GM12878 (cell line): ENCODE data around the gene MAN2A2. TPM values are rescaled to one million over a fixed set of nuclear protein-coding genes. Genes with fewer than 3 reads are reported as not detected.

ENCODE experiments used
- ATAC-seq: fragments of 200-7000 bp; cut with Tn5 transposase; 3 replicates; pipeline ENCODE4 v1.9.1; 2020; ENCODE audit warnings: mild to moderate bottlenecking, moderate library complexity
- BruUV-seq: library from RNA; stranded (reverse); fragments of 400-500 nt; replicated peaks from 2 replicates; lab custom pipeline; 2021; lab: Mats Ljungman, UMichigan
- CTCF ChIA-PET: fragments of 300-600 bp; sonication (Branson Sonifier 250); formaldehyde crosslinking; extraction: SDS; loops from one replicate; lab custom pipeline; 2021; ENCODE audit warnings: inconsistent platforms; lab: Yijun Ruan, JAX
- POLR2A ChIA-PET: fragments of 350-600 bp; formaldehyde crosslinking; extraction: SDS; loops from one replicate; lab custom pipeline; 2021; ENCODE audit warnings: inconsistent platforms; lab: Charles Lee
- RAD21 ChIA-PET: fragments of 300-600 bp; sonication (Branson Sonifier 250); formaldehyde crosslinking; loops from one replicate; lab custom pipeline; 2023; ENCODE audit warnings: antibody characterized with exemption; ENCODE audit not compliant: unreplicated experiment; lab: Charles Lee
- SMC1A ChIA-PET: fragments of 300-600 bp; sonication (Branson Sonifier 250); formaldehyde crosslinking; loops from one replicate; lab custom pipeline; 2023; ENCODE audit not compliant: unreplicated experiment, uncharacterized antibody; lab: Charles Lee
- DNase-seq: peaks from one replicate; pipeline ENCODE4 v3.0.0-alpha.2; 2011; ENCODE audit warnings: low read depth, low spot score
- FAIRE-seq: peaks from 3 replicates; lab custom pipeline; 2011; peaks lifted over from hg19 to GRCh38; lab: Jason Lieb, UNC
- H2AFZ ChIP-seq: 2 replicates; pipeline ENCODE4 v1.6.0; 2011; ENCODE audit warnings: low read depth, low read length, control low read depth; ENCODE audit not compliant: control insufficient read depth
- H3K27ac ChIP-seq: 2 replicates; pipeline ENCODE4 v1.5.1; 2011; ENCODE audit warnings: control low read depth; ENCODE audit not compliant: control insufficient read depth, insufficient read depth
- H3K27me3 ChIP-seq, 2 experiments: replicated peaks in 1 of 2; 2 replicates each; pipeline versions ENCODE4 v1.6.0 to v1.6.1; 2011; ENCODE audit warnings: low read length in 1 of 2; ENCODE audit not compliant: control insufficient read depth in 2 of 2, insufficient read depth in 2 of 2
- H3K36me3 ChIP-seq, 2 experiments: 2 replicates each; pipeline ENCODE4 v1.5.1; 2011; ENCODE audit warnings: low read length in 1 of 2; ENCODE audit not compliant: control insufficient read depth in 2 of 2, insufficient read depth in 2 of 2
- H3K4me1 ChIP-seq: 2 replicates; pipeline ENCODE4 v1.6.1; 2011; ENCODE audit warnings: mild to moderate bottlenecking, low read length, moderate library complexity, mixed read lengths; ENCODE audit not compliant: control insufficient read depth, insufficient read depth
- H3K4me2 ChIP-seq: 2 replicates; pipeline ENCODE4 v1.6.0; 2011; ENCODE audit warnings: control low read depth; ENCODE audit not compliant: control insufficient read depth, insufficient read depth
- H3K4me3 ChIP-seq: fragments of 200-600 bp; sonication (generic); 2 replicates; pipeline ENCODE4 v1.5.1; 2016
- H3K79me2 ChIP-seq: 2 replicates; pipeline ENCODE4 v1.6.0; 2011; ENCODE audit warnings: low read length; ENCODE audit not compliant: control insufficient read depth, insufficient read depth
- H3K9ac ChIP-seq: 2 replicates; pipeline ENCODE4 v1.8.0; 2011; ENCODE audit warnings: low read length, control low read depth, mixed read lengths; ENCODE audit not compliant: control insufficient read depth, insufficient read depth
- H3K9me3 ChIP-seq: replicated peaks from 3 replicates; pipeline ENCODE4 v1.5.1; 2011; ENCODE audit warnings: mild to moderate bottlenecking, low read length; ENCODE audit not compliant: control insufficient read depth, insufficient read depth
- H4K20me1 ChIP-seq: 2 replicates; pipeline ENCODE4 v1.6.0; 2011; ENCODE audit not compliant: control insufficient read depth, insufficient read depth
- CHD4 ChIP-seq: fragments of 200-600 bp; sonication (generic); IDR thresholded peaks from 2 replicates; pipeline ENCODE4 v1.6.1; 2016; ENCODE audit warnings: mild to moderate bottlenecking
- CREM ChIP-seq: IDR thresholded peaks from 2 replicates; pipeline ENCODE4 v1.6.1; 2014; ENCODE audit warnings: antibody characterized with exemption, low read depth
- EZH2 ChIP-seq: IDR thresholded peaks from 2 replicates; pipeline ENCODE4 v1.6.1; 2012; ENCODE audit warnings: low read depth, mild to moderate bottlenecking, control low read depth, inconsistent platforms, low read length, borderline replicate concordance; ENCODE audit not compliant: control insufficient read depth
- GABPA ChIP-seq: IDR thresholded peaks from 2 replicates; pipeline ENCODE4 v1.6.1; 2014; ENCODE audit warnings: antibody characterized with exemption, low read depth, mild to moderate bottlenecking, inconsistent platforms
- GATAD2B ChIP-seq: fragments of 450-650 bp; conservative IDR thresholded peaks from 2 replicates; pipeline ENCODE4 v1.6.1; 2017; ENCODE audit warnings: low read depth, mild to moderate bottlenecking, moderate library complexity
- HDGF ChIP-seq: fragments of 450-650 bp; IDR thresholded peaks from 2 replicates; pipeline ENCODE4 v1.6.1; 2016; ENCODE audit warnings: antibody characterized with exemption
- IKZF2 ChIP-seq, 2 experiments: fragments of 450-650 bp; IDR thresholded peaks; 2 replicates each; pipeline ENCODE4 v1.6.1; 2017; ENCODE audit warnings: mild to moderate bottlenecking in 2 of 2, moderate library complexity in 2 of 2
- KAT2A ChIP-seq: conservative IDR thresholded peaks from 2 replicates; pipeline ENCODE4 v1.6.1; 2011; ENCODE audit warnings: low read depth, low read length; ENCODE audit not compliant: control insufficient read depth
- MYC ChIP-seq: IDR thresholded peaks from 2 replicates; pipeline ENCODE4 v1.6.1; 2011; ENCODE audit warnings: mild to moderate bottlenecking, low read length, moderate library complexity, inconsistent platforms; ENCODE audit not compliant: insufficient read depth, insufficient replicate concordance, insufficient read length, severe bottlenecking
- RELA ChIP-seq: fragments of 450-650 bp; IDR thresholded peaks from 2 replicates; pipeline ENCODE4 v1.8.0; 2014; ENCODE audit warnings: borderline replicate concordance; ENCODE audit not compliant: partially characterized antibody
- TBL1XR1 ChIP-seq: IDR thresholded peaks from 2 replicates; pipeline ENCODE4 v1.6.1; 2012; ENCODE audit warnings: low read depth, low read length, improper control_type of control experiment
- TCF12 ChIP-seq: IDR thresholded peaks from 2 replicates; pipeline ENCODE4 v1.6.1; 2011; ENCODE audit warnings: low read depth, mild to moderate bottlenecking, low read length
- YBX1 ChIP-seq: fragments of 450-650 bp; IDR thresholded peaks from 2 replicates; pipeline ENCODE4 v1.6.1; 2016; ENCODE audit warnings: antibody characterized with exemption
- ZNF622 ChIP-seq: fragments of 450-650 bp; IDR thresholded peaks from 2 replicates; pipeline ENCODE4 v1.6.1; 2017; ENCODE audit warnings: mild to moderate bottlenecking, inconsistent platforms
- WGBS: methylation state at CpG from one replicate; pipeline ENCODE4 v1.1.6; 2016; ENCODE audit warnings: low lambda C conversion rate; ENCODE audit not compliant: insufficient replicate concordance, insufficient coverage; ENCODE audit errors: missing lambda C conversion rate; 5-methylcytosine and 5-hydroxymethylcytosine counted together
- in situ Hi-C: fragments of 300-500 bp; cut with MboI; formaldehyde crosslinking; loops from 9 replicates; pipeline ENCODE4 v1.14.3; 2018; ENCODE audit warnings: mixed read lengths
- intact Hi-C: fragments of 100-400 bp; cut with micrococcal nuclease; formaldehyde crosslinking; loops from one replicate; pipeline ENCODE4 v1.14.2; 2022; ENCODE audit not compliant: unreplicated experiment
- polyA plus RNA-seq, 11 experiments: library from polyadenylated mRNA; depleted of rRNA in 4 of 11; unstranded in 6 of 11; stranded (reverse) in 5 of 11; fragments of >200 nt; fragmentation: Nextera tagmentation in 4 of 11; fragmentation: Illumina TruSeq in 1 of 11; extraction: Ambion mirVana in 4 of 11; extraction: Trizol in 1 of 11; gene quantifications; 1 replicate in 1 of 11; 2 replicates in 10 of 11; pipeline versions ENCODE4 v1.2.1 to v1.2.3, GENCODE V29; 2011 to 2016; ENCODE audit warnings: inconsistent platforms in 2 of 11, missing spikeins in 2 of 11, low read depth in 1 of 11
- total RNA-seq, 4 experiments: library from RNA; depleted of rRNA in 3 of 4; stranded (reverse); fragments of >200 nt in 3 of 4; fragmentation: Illumina TruSeq in 1 of 4; extraction: Trizol in 1 of 4; gene quantifications; 2 replicates each; pipeline versions ENCODE4 v1.2.1 to v1.2.3, GENCODE V29; 2013 to 2021

MAN2A2 gene
- total and polyA plus RNA-seq, 10 of the 15 experiments (the other 5 are each of a cell fraction or from before 2014, with no cell fraction given) = 4.2 to 79.4 (median 23.2) TPM

- TF ChIP-seq TCF12 (peak; percentile 13; the same call in 1 of the 2 replicates), CREM (no peak), RELA (no peak)
- H3K27me3 ChIP-seq = no peaks in the 10 kb centered on the region
- no peak for FAIRE-seq
- WGBS = 68% methylated on average over 6 of the region's 6 CpGs
- RAD21 ChIA-PET = interaction anchor here (1.1 to 1.7 kb wide), 8 partner anchors 13 to 216 kb away, joined by 3 to 8 read pairs (median 4); partner anchors contain the start of gene HDDC3
- peaks cover 16 to 20% of the 10 kb centered on the region in 2 experiments; a peak in 3 of 4 replicates for H3K36me3 ChIP-seq
- BruUV-seq = no TSS peak
- peaks cover 28% of the 10 kb centered on the region for H3K4me1 ChIP-seq
- SMC1A ChIA-PET = interaction anchor here (1.1 to 2.0 kb wide), 2 partner anchors 12 to 35 kb away, joined by 3 to 8 read pairs; no protein-coding TSS in a partner anchor
- peaks cover 29% of the 10 kb centered on the region for H3K79me2 ChIP-seq
- peak overlapping the region; percentile 98; the same call in 1 of the 2 replicates for H3K4me2 ChIP-seq
- intact Hi-C loops (loop anchor here (5.0 kb wide), 3 partner anchors 41 to 156 kb away; partner anchors contain the start of gene BLM), in situ Hi-C loops (no loop called here)
- no peak overlapping the region for H2AFZ ChIP-seq
- no peak overlapping the region for H3K9ac ChIP-seq
- no peak for ATAC-seq
- no peaks in the 10 kb centered on the region for H3K9me3 ChIP-seq
- peak overlapping the region; percentile 80 for H3K4me3 ChIP-seq
- POLR2A ChIA-PET = interaction anchor here (1.0 to 1.9 kb wide), 3 partner anchors 34 to 156 kb away, joined by 3 to 4 read pairs (median 4); partner anchors contain the start of genes BLM and HDDC3
- DNase-seq = no peak
- H3K27ac ChIP-seq = peak overlapping the region; percentile 39; the same call in 1 of the 2 replicates
- H4K20me1 ChIP-seq = peaks cover 4% of the 10 kb centered on the region; the same call in 1 of the 2 replicates
- CTCF ChIA-PET = interaction anchor here (0.6 to 2.2 kb wide), 9 partner anchors 13 to 652 kb away, joined by 3 to 16 read pairs (median 3); no protein-coding TSS in a partner anchor
These were observed 29.6 kb upstream of the MAN2A2 start for GRCh38 chr15:90873488-90873997.

GRCh38 chr15:90873998-90874605 lies 29.0 kb upstream of the MAN2A2 start:
- POLR2A ChIA-PET = interaction anchor here (1.0 to 1.9 kb wide), 3 partner anchors 35 to 157 kb away, joined by 3 to 4 read pairs (median 4); partner anchors contain the start of genes BLM and HDDC3
- no peaks in the 10 kb centered on the region for H3K9me3 ChIP-seq
- no peaks in the 10 kb centered on the region for H3K27me3 ChIP-seq
- TF ChIP-seq GATAD2B (no peak), IKZF2 (IDR thresholded peaks at IDR 0.05) (no peak), EZH2 (no peak), GABPA (no peak), MYC (no peak), HDGF (no peak), TBL1XR1 (no peak), KAT2A (no peak), CHD4 (no peak), YBX1 (no peak), ZNF622 (no peak)
- FAIRE-seq (no peak), DNase-seq (no peak), ATAC-seq (no peak)
- SMC1A ChIA-PET = interaction anchor here (1.1 to 2.0 kb wide), 2 partner anchors 11 to 35 kb away, joined by 3 to 8 read pairs; no protein-coding TSS in a partner anchor
- peak overlapping the region; percentile 33; the same call in 1 of the 2 replicates for H3K27ac ChIP-seq
- 93% methylated on average over 15 of the region's 15 CpGs for WGBS
- peaks cover 17 to 21% of the 10 kb centered on the region in 2 experiments; a peak in 3 of 4 replicates for H3K36me3 ChIP-seq
- intact Hi-C loops (loop anchor here (5.0 kb wide), 3 partner anchors 42 to 157 kb away; partner anchors contain the start of gene BLM), in situ Hi-C loops (no loop called here)
- BruUV-seq = no TSS peak
- peaks cover 29% of the 10 kb centered on the region for H3K79me2 ChIP-seq
- peaks cover 27% of the 10 kb centered on the region for H3K4me1 ChIP-seq
- peak overlapping the region; percentile 98; the same call in 1 of the 2 replicates for H3K4me2 ChIP-seq
- RAD21 ChIA-PET = interaction anchor here (1.1 to 1.7 kb wide), 8 partner anchors 12 to 217 kb away, joined by 3 to 8 read pairs (median 4); partner anchors contain the start of gene HDDC3
- H3K9ac ChIP-seq = no peak overlapping the region
- peaks cover 4% of the 10 kb centered on the region; the same call in 1 of the 2 replicates for H4K20me1 ChIP-seq
- peak overlapping the region; percentile 80; the same call in 1 of the 2 replicates for H3K4me3 ChIP-seq
- CTCF ChIA-PET = interaction anchor here (1.1 to 2.2 kb wide), 5 partner anchors 12 to 226 kb away, joined by 3 to 16 read pairs (median 3); no protein-coding TSS in a partner anchor
- no peak overlapping the region for H2AFZ ChIP-seq
